Muscle layer of duodenum (tissue), 2 donors: Measurements from ENCODE around the gene SCNN1B.
"Not testable (repeated sequence)": the region's sequence is repeated elsewhere in the genome, so short reads cannot be mapped to it uniquely, and the experiment has no call there.

Experiments
- H3K27ac ChIP-seq: one replicate; pipeline ENCODE4 v1.7.0; 2013; ENCODE audit warnings: mild to moderate bottlenecking, low read length
- H3K27me3 ChIP-seq: one replicate; pipeline ENCODE4 v1.7.0; 2013; ENCODE audit warnings: low read depth, mild to moderate bottlenecking, control low read depth, low read length
- H3K36me3 ChIP-seq, 2 donors: one replicate each; pipeline ENCODE4 v1.7.0; 2013; ENCODE audit warnings: low read length in 2 of 2, control low read depth in 1 of 2, mild to moderate bottlenecking in 1 of 2; ENCODE audit not compliant: insufficient read depth in 2 of 2, control insufficient read depth in 1 of 2
- H3K4me1 ChIP-seq, 2 donors: one replicate each; pipeline ENCODE4 v1.7.0; 2013; ENCODE audit warnings: low read length in 2 of 2, mild to moderate bottlenecking in 2 of 2, control low read depth in 1 of 2, moderate library complexity in 1 of 2; ENCODE audit not compliant: insufficient read depth in 2 of 2, control insufficient read depth in 1 of 2
- H3K4me3 ChIP-seq, 2 donors: one replicate each; pipeline ENCODE4 v1.7.0; 2013; ENCODE audit warnings: low read length in 2 of 2, low read depth in 1 of 2, mild to moderate bottlenecking in 1 of 2
- H3K9me3 ChIP-seq, 2 donors: one replicate each; pipeline ENCODE4 v1.7.0; 2013; ENCODE audit warnings: low read length in 2 of 2, control low read depth in 1 of 2, mild to moderate bottlenecking in 1 of 2; ENCODE audit not compliant: control insufficient read depth in 1 of 2
- donor health status: healthy.

SCNN1B gene

GRCh38 chr16:23288726-23289512 is 13.2 kb upstream of the SCNN1B start:
- no peak overlapping the region for H3K27ac ChIP-seq
- H3K4me1 ChIP-seq = no peaks in the 10 kb centered on the region
- H3K36me3 ChIP-seq = no peaks in the 10 kb centered on the region
- H3K27me3 ChIP-seq = no peaks in the 10 kb centered on the region
- H3K9me3 ChIP-seq = no peaks in the 10 kb centered on the region
- no peak overlapping the region for H3K4me3 ChIP-seq

GRCh38 chr16:23290189-23291062 is 11.7 kb upstream of the SCNN1B start:
- Histone ChIP-seq H3K9me3 (no peaks in the 10 kb centered on the region), H3K36me3 (no peaks in the 10 kb centered on the region), H3K4me1 (no peaks in the 10 kb centered on the region), H3K27me3 (no peaks in the 10 kb centered on the region), H3K4me3 (no peak overlapping the region), H3K27ac (no peak overlapping the region)

- Histone ChIP-seq H3K27ac (no peak overlapping the region), H3K4me3 (no peak overlapping the region), H3K36me3 (no peaks in the 10 kb centered on the region), H3K9me3 (no peaks in the 10 kb centered on the region), H3K4me1 (no peaks in the 10 kb centered on the region), H3K27me3 (no peaks in the 10 kb centered on the region)
Measured at GRCh38 chr16:23293016-23293415, 9.1 kb upstream of the SCNN1B start.

GRCh38 chr16:23294260-23294659 is 7.8 kb upstream of the SCNN1B start:
- Histone ChIP-seq H3K4me1 (no peaks in the 10 kb centered on the region), H3K27ac (no peak overlapping the region), H3K27me3 (no peaks in the 10 kb centered on the region), H3K4me3 (no peak overlapping the region), H3K36me3 (no peaks in the 10 kb centered on the region), H3K9me3 (no peaks in the 10 kb centered on the region)

- Histone ChIP-seq H3K27me3 (peaks cover 5% of the 10 kb centered on the region), H3K4me3 (no peak overlapping the region)
Measured at GRCh38 chr16:23296994-23297393, 5.1 kb upstream of the SCNN1B start.

GRCh38 chr16:23298290-23298915 is 3.7 kb upstream of the SCNN1B start:
- Histone ChIP-seq H3K4me3 (no peak overlapping the region), H3K27ac (no peak overlapping the region)

More at GRCh38 chr16:23296994-23297393, 5.1 kb upstream of the SCNN1B start:
- H3K27ac ChIP-seq = no peak overlapping the region
- no peaks in the 10 kb centered on the region for H3K9me3 ChIP-seq
- H3K36me3 ChIP-seq = no peaks in the 10 kb centered on the region
- H3K4me1 ChIP-seq = peaks cover 0 to 2% of the 10 kb centered on the region in 2 donors

GRCh38 chr16:23299815-23300214 is 2.3 kb upstream of the SCNN1B start:
- not testable (repeated sequence) for H3K27ac ChIP-seq, H3K9me3 ChIP-seq, H3K4me1 ChIP-seq, H3K4me3 ChIP-seq, H3K36me3 ChIP-seq, H3K27me3 ChIP-seq

More at GRCh38 chr16:23298290-23298915, 3.7 kb upstream of the SCNN1B start:
- Histone ChIP-seq H3K27me3 (peaks cover 5% of the 10 kb centered on the region), H3K9me3 (no peaks in the 10 kb centered on the region), H3K36me3 (no peaks in the 10 kb centered on the region), H3K4me1 (peaks cover 0 to 8% of the 10 kb centered on the region in 2 donors)

- Histone ChIP-seq H3K36me3 (no peaks in the 10 kb centered on the region), H3K4me3 (peak overlapping the region in 1 of 2 donors; percentile 55), H3K4me1 (peaks cover 0 to 8% of the 10 kb centered on the region in 2 donors), H3K27me3 (peaks cover 5% of the 10 kb centered on the region), H3K27ac (no peak overlapping the region), H3K9me3 (no peaks in the 10 kb centered on the region)
Measured at GRCh38 chr16:23301251-23302044, 654 bp upstream of the SCNN1B start.

- Histone ChIP-seq H3K36me3 (no peaks in the 10 kb centered on the region), H3K27me3 (peaks cover 5% of the 10 kb centered on the region), H3K4me3 (no peak overlapping the region)
Measured at GRCh38 chr16:23303685-23304084, 1.6 kb downstream of the SCNN1B start.

GRCh38 chr16:23304620-23305019 is 2.5 kb downstream of the SCNN1B start:
- H3K36me3 ChIP-seq = no peaks in the 10 kb centered on the region
- no peaks in the 10 kb centered on the region for H3K9me3 ChIP-seq
- no peak overlapping the region for H3K27ac ChIP-seq
- peaks cover 5% of the 10 kb centered on the region for H3K27me3 ChIP-seq
- peaks cover 0 to 8% of the 10 kb centered on the region in 2 donors for H3K4me1 ChIP-seq
- H3K4me3 ChIP-seq = no peak overlapping the region

More at GRCh38 chr16:23303685-23304084, 1.6 kb downstream of the SCNN1B start:
- no peak overlapping the region for H3K27ac ChIP-seq
- no peaks in the 10 kb centered on the region for H3K9me3 ChIP-seq
- peaks cover 0 to 8% of the 10 kb centered on the region in 2 donors for H3K4me1 ChIP-seq
